ENCODE data around the gene SIN3B.
"Not testable (repeated sequence)": the region's sequence is repeated elsewhere in the genome, so short reads cannot be mapped to it uniquely, and the experiment has no call there.

SIN3B gene

GRCh38 chr19:16795731-16796130, 33.5 kb upstream of the SIN3B start:
- H3K27ac ChIP-seq = no peak overlapping the region
- H2AFZ ChIP-seq = no peak overlapping the region
- no peaks in the 10 kb centered on the region for H3K4me1 ChIP-seq
- H3K4me2 ChIP-seq (ENCODE audit: low read length) = no peak overlapping the region
- no peak overlapping the region for H3K4me3 ChIP-seq (ENCODE audit: low read depth, low read length)
- H3K79me2 ChIP-seq = no peaks in the 10 kb centered on the region
- no peak overlapping the region for H3K9ac ChIP-seq
- no peaks in the 10 kb centered on the region for H3K36me3 ChIP-seq (ENCODE audit: control insufficient read depth, insufficient read depth, low read length)
- H3K9me3 ChIP-seq (ENCODE audit: control insufficient read depth, low read length) = no peaks in the 10 kb centered on the region
- no peaks in the 10 kb centered on the region for H3K27me3 ChIP-seq (ENCODE audit: control insufficient read depth, insufficient read depth, low read length)
- TF ChIP-seq CTCF (IDR thresholded peaks at IDR 0.05) = no peak

- Histone ChIP-seq H3K4me2 (ENCODE audit: low read length) (no peak overlapping the region), H3K36me3 (ENCODE audit: control insufficient read depth, insufficient read depth, low read length) (no peaks in the 10 kb centered on the region), H3K9ac (no peak overlapping the region), H3K27ac (no peak overlapping the region), H2AFZ (no peak overlapping the region), H3K4me1 (no peaks in the 10 kb centered on the region), H3K4me3 (ENCODE audit: low read depth, low read length) (no peak overlapping the region), H3K27me3 (ENCODE audit: control insufficient read depth, insufficient read depth, low read length) (no peaks in the 10 kb centered on the region), H3K9me3 (ENCODE audit: control insufficient read depth, low read length) (no peaks in the 10 kb centered on the region), H3K79me2 (no peaks in the 10 kb centered on the region)
- no peak for TF ChIP-seq CTCF (IDR thresholded peaks at IDR 0.05)
Measured at GRCh38 chr19:16797876-16798275, 31.3 kb upstream of the SIN3B start.

- not testable (repeated sequence) for H3K4me2 ChIP-seq (ENCODE audit: low read length); H3K36me3 ChIP-seq (ENCODE audit: control insufficient read depth, insufficient read depth, low read length); H3K4me1 ChIP-seq; H3K27ac ChIP-seq; H3K4me3 ChIP-seq (ENCODE audit: low read depth, low read length); H2AFZ ChIP-seq; H3K9me3 ChIP-seq (ENCODE audit: control insufficient read depth, low read length); H3K9ac ChIP-seq; H3K27me3 ChIP-seq (ENCODE audit: control insufficient read depth, insufficient read depth, low read length); H3K79me2 ChIP-seq
Measured at GRCh38 chr19:16798326-16798725, 30.9 kb upstream of the SIN3B start.

- no peak overlapping the region for H3K4me3 ChIP-seq (ENCODE audit: low read depth, low read length)
- no peaks in the 10 kb centered on the region for H3K4me1 ChIP-seq
- no peak overlapping the region for H3K27ac ChIP-seq
- no peak overlapping the region for H2AFZ ChIP-seq
- H3K27me3 ChIP-seq (ENCODE audit: control insufficient read depth, insufficient read depth, low read length) = no peaks in the 10 kb centered on the region
- H3K9me3 ChIP-seq (ENCODE audit: control insufficient read depth, low read length) = no peaks in the 10 kb centered on the region
- no peaks in the 10 kb centered on the region for H3K36me3 ChIP-seq (ENCODE audit: control insufficient read depth, insufficient read depth, low read length)
- H3K4me2 ChIP-seq (ENCODE audit: low read length) = no peak overlapping the region
- H3K9ac ChIP-seq = no peak overlapping the region
- no peak for TF ChIP-seq CTCF (IDR thresholded peaks at IDR 0.05)
- H3K79me2 ChIP-seq = no peaks in the 10 kb centered on the region
Measured at GRCh38 chr19:16799740-16800139, 29.5 kb upstream of the SIN3B start.

- Histone ChIP-seq H3K27me3 (ENCODE audit: control insufficient read depth, insufficient read depth, low read length) (no peaks in the 10 kb centered on the region), H2AFZ (no peak overlapping the region), H3K9ac (no peak overlapping the region), H3K36me3 (ENCODE audit: control insufficient read depth, insufficient read depth, low read length) (no peaks in the 10 kb centered on the region), H3K79me2 (no peaks in the 10 kb centered on the region), H3K9me3 (ENCODE audit: control insufficient read depth, low read length) (no peaks in the 10 kb centered on the region), H3K4me2 (ENCODE audit: low read length) (no peak overlapping the region), H3K4me3 (ENCODE audit: low read depth, low read length) (no peak overlapping the region), H3K27ac (no peak overlapping the region), H3K4me1 (no peaks in the 10 kb centered on the region)
- TF ChIP-seq CTCF (IDR thresholded peaks at IDR 0.05) = no peak
Measured at GRCh38 chr19:16801600-16802013, 27.6 kb upstream of the SIN3B start.

Measured in parathyroid adenoma (tissue), 2 donors.